PC-3 (cell line): ENCODE measurements around the gene TTC28. TPM values are rescaled to one million over a fixed set of nuclear protein-coding genes. Genes with fewer than 3 reads are reported as not detected.

Source experiments
- ATAC-seq: fragments of 200-7000 bp; cut with Tn5 transposase; 2 replicates; pipeline ENCODE4 v1.9.1; 2020; ENCODE audit warnings: mild to moderate bottlenecking, moderate library complexity
- BruUV-seq: library from RNA; stranded (reverse); fragments of 400-500 nt; replicated peaks from 2 replicates; lab custom pipeline; 2021; lab: Mats Ljungman, UMichigan
- CTCF ChIA-PET: fragments of 300-600 bp; sonication (Branson Sonifier 250); formaldehyde crosslinking; loops from one replicate; lab custom pipeline; 2022; ENCODE audit warnings: antibody characterized with exemption; lab: Charles Lee
- POLR2A ChIA-PET: fragments of 300-600 bp; sonication (Branson Sonifier 250); formaldehyde crosslinking; loops from one replicate; lab custom pipeline; 2022; ENCODE audit warnings: antibody characterized with exemption; ENCODE audit not compliant: unreplicated experiment; lab: Charles Lee
- DNase-seq: peaks from one replicate; pipeline ENCODE4 v3.0.0-alpha.2; 2015
- H2AFZ ChIP-seq: fragments of 300-600 bp; sonication (generic); 2 replicates; pipeline ENCODE4 v1.6.0; 2016; ENCODE audit warnings: antibody characterized with exemption, low read length
- H3F3A ChIP-seq: fragments of 300-600 bp; sonication (generic); one replicate; pipeline ENCODE4 v1.6.0; 2017; ENCODE audit warnings: antibody characterized with exemption, low read length, control low read depth, mild to moderate bottlenecking; ENCODE audit not compliant: unreplicated experiment
- H3K27ac ChIP-seq: fragments of 300-600 bp; sonication (generic); 2 replicates; pipeline ENCODE4 v1.5.1; 2016; ENCODE audit warnings: mild to moderate bottlenecking, low read length
- H3K27me3 ChIP-seq: fragments of 300-600 bp; sonication (generic); 2 replicates; pipeline ENCODE4 v1.6.1; 2016; ENCODE audit warnings: low read length, mixed read lengths
- H3K36me3 ChIP-seq: fragments of 300-600 bp; sonication (generic); 2 replicates; pipeline ENCODE4 v1.6.1; 2016; ENCODE audit warnings: low read depth, mixed run types, low read length, mixed read lengths
- H3K4me1 ChIP-seq: fragments of 300-600 bp; sonication (generic); 2 replicates; pipeline ENCODE4 v1.5.1; 2016; ENCODE audit warnings: low read length; ENCODE audit not compliant: insufficient read depth
- H3K4me2 ChIP-seq: fragments of 300-600 bp; sonication (generic); 2 replicates; pipeline ENCODE4 v1.6.0; 2016; ENCODE audit warnings: low read length
- H3K4me3 ChIP-seq: fragments of 300-600 bp; sonication (generic); 2 replicates; pipeline ENCODE4 v1.5.1; 2016; ENCODE audit warnings: mild to moderate bottlenecking, low read length, mixed read lengths
- H3K79me2 ChIP-seq: fragments of 300-600 bp; sonication (generic); 2 replicates; pipeline ENCODE4 v1.6.1; 2017; ENCODE audit warnings: low read length, mixed read lengths
- H3K9ac ChIP-seq: fragments of 300-600 bp; sonication (generic); 2 replicates; pipeline ENCODE4 v1.6.0; 2016; ENCODE audit warnings: mild to moderate bottlenecking, low read length
- H3K9me2 ChIP-seq: fragments of 300-600 bp; sonication (generic); replicated peaks from 2 replicates; pipeline ENCODE4 v1.6.1; 2016; ENCODE audit warnings: mixed run types, low read length, mixed read lengths
- H3K9me3 ChIP-seq: fragments of 300-600 bp; sonication (generic); 2 replicates; pipeline ENCODE4 v1.6.1; 2016; ENCODE audit warnings: low read length, mixed read lengths
- H4K20me1 ChIP-seq: fragments of 300-600 bp; sonication (generic); 2 replicates; pipeline ENCODE4 v1.6.1; 2016; ENCODE audit warnings: low read length, mixed read lengths
- CTCF ChIP-seq: fragments of 300-600 bp; sonication (generic); conservative IDR thresholded peaks from 2 replicates; pipeline ENCODE4 v1.5.1; 2017; ENCODE audit warnings: antibody characterized with exemption, low read depth, mild to moderate bottlenecking, low read length
- EZH2 ChIP-seq: fragments of 300-600 bp; sonication (generic); IDR thresholded peaks from one replicate; pipeline ENCODE4 v1.6.1; 2017; ENCODE audit warnings: antibody characterized with exemption, mild to moderate bottlenecking, low read length; ENCODE audit not compliant: unreplicated experiment
- EZH2phosphoT487 ChIP-seq: fragments of 300-600 bp; sonication (generic); IDR thresholded peaks from 2 replicates; pipeline ENCODE4 v1.6.1; 2018; ENCODE audit warnings: mild to moderate bottlenecking, antibody characterized with exemption, low read length, borderline replicate concordance
- intact Hi-C: fragments of 100-400 bp; cut with micrococcal nuclease; formaldehyde crosslinking; loops from 2 replicates; pipeline ENCODE4 v1.9.0; 2023
- total RNA-seq: library from RNA; depleted of rRNA; stranded (reverse); fragments of >200 nt; gene quantifications from 2 replicates; pipeline ENCODE4 v1.2.3, GENCODE V29; 2014

Gene TTC28
- total RNA-seq, 1 experiment from 2014 or later: 6.3 TPM

- H3K27ac ChIP-seq: no peak overlapping the region
- DNase-seq: no peak
These were observed 535.5 kb downstream of the TTC28 start for GRCh38 chr22:28143961-28144745.

GRCh38 chr22:28143241-28143865, 536.3 kb downstream of the TTC28 start:
- intact Hi-C loops: no loop called here
- no peak overlapping the region for H3K4me3 ChIP-seq
- ChIA-PET POLR2A (no interaction called here), CTCF (no interaction called here)
- H4K20me1 ChIP-seq: no peaks in the 10 kb centered on the region
- H3K36me3 ChIP-seq: no peaks in the 10 kb centered on the region
- H3K9me2 ChIP-seq: no peaks in the 10 kb centered on the region
- DNase-seq (no peak), ATAC-seq (no peak)
- no peaks in the 10 kb centered on the region for H3K27me3 ChIP-seq
- H3K4me2 ChIP-seq: no peak overlapping the region
- H3K79me2 ChIP-seq: no peaks in the 10 kb centered on the region
- H3K4me1 ChIP-seq: 0 out of 2 replicates have a peak, but pooled peaks cover 5% of the 10 kb centered on the region
- H3K9me3 ChIP-seq: no peaks in the 10 kb centered on the region
- no peak overlapping the region for H3K9ac ChIP-seq
- BruUV-seq: no TSS peak
- no peak overlapping the region for H3K27ac ChIP-seq
- no peak for TF ChIP-seq CTCF
- no peak for TF ChIP-seq EZH2
- no peak for TF ChIP-seq EZH2phosphoT487
- H2AFZ ChIP-seq: no peak overlapping the region
- no peaks in the 10 kb centered on the region for H3F3A ChIP-seq

More at GRCh38 chr22:28143961-28144745, 535.5 kb downstream of the TTC28 start:
- no peaks in the 10 kb centered on the region for H3K27me3 ChIP-seq
- H4K20me1 ChIP-seq: no peaks in the 10 kb centered on the region
- no peak overlapping the region for H3K9ac ChIP-seq
- no peak overlapping the region for H3K4me3 ChIP-seq
- H3K36me3 ChIP-seq: no peaks in the 10 kb centered on the region
- H3K9me2 ChIP-seq: no peaks in the 10 kb centered on the region
- H2AFZ ChIP-seq: no peak overlapping the region
- POLR2A ChIA-PET: no interaction called here
- 0 out of 2 replicates have a peak, but pooled peaks cover 5% of the 10 kb centered on the region for H3K4me1 ChIP-seq
- H3K79me2 ChIP-seq: no peaks in the 10 kb centered on the region
- BruUV-seq: no TSS peak
- CTCF ChIA-PET: no interaction called here
- no peak for ATAC-seq
- no peak overlapping the region for H3K4me2 ChIP-seq
- H3K9me3 ChIP-seq: no peaks in the 10 kb centered on the region
- no peaks in the 10 kb centered on the region for H3F3A ChIP-seq
- TF ChIP-seq CTCF: no peak
- no peak for TF ChIP-seq EZH2
- TF ChIP-seq EZH2phosphoT487: no peak
- intact Hi-C loops: no loop called here
